HepG2 (cell line): ENCODE measurements around the gene PGPEP1. TPM values are rescaled to one million over a fixed set of nuclear protein-coding genes. Genes with fewer than 3 reads are reported as not detected.

ENCODE experiments used
- AKAP8 ChIP-seq: sonication (generic); formaldehyde crosslinking; IDR thresholded peaks from 2 replicates; pipeline ENCODE4 v1.5.1; 2020; ENCODE audit warnings: mild to moderate bottlenecking, missing genetic modification reagents
- ATF6 ChIP-seq: sonication (generic); formaldehyde crosslinking; conservative IDR thresholded peaks from 2 replicates; pipeline ENCODE4 v1.4.0; 2020; ENCODE audit warnings: missing genetic modification reagents
- DDIT3 ChIP-seq: sonication (generic); formaldehyde crosslinking; IDR thresholded peaks from 2 replicates; pipeline ENCODE4 v1.4.0; 2020; ENCODE audit warnings: mild to moderate bottlenecking, missing genetic modification reagents
- HMGXB3 ChIP-seq: sonication (generic); formaldehyde crosslinking; IDR thresholded peaks from 2 replicates; pipeline ENCODE4 v1.4.0; 2020; ENCODE audit warnings: missing genetic modification reagents, borderline replicate concordance
- MTF2 ChIP-seq: sonication (generic); formaldehyde crosslinking; IDR thresholded peaks from 2 replicates; pipeline ENCODE4 v1.5.0; 2020; ENCODE audit warnings: missing genetic modification reagents, borderline replicate concordance
- SMYD3 ChIP-seq: sonication (generic); formaldehyde crosslinking; IDR thresholded peaks from 2 replicates; pipeline ENCODE4 v1.8.1; 2023; ENCODE audit warnings: mild to moderate bottlenecking, missing genetic modification reagents
- USF2 ChIP-seq, 2 experiments: sonication (generic) in 1 of 2; formaldehyde crosslinking in 1 of 2; IDR thresholded peaks; 2 replicates each; pipeline versions ENCODE4 v1.5.1 to v1.6.1; 2011 to 2020; ENCODE audit warnings: borderline replicate concordance in 1 of 2, low read depth in 1 of 2, low read length in 1 of 2, mild to moderate bottlenecking in 1 of 2, missing genetic modification reagents in 1 of 2, moderate library complexity in 1 of 2
- ZFP91 ChIP-seq: sonication (generic); formaldehyde crosslinking; IDR thresholded peaks from 2 replicates; pipeline ENCODE4 v1.9.0; 2022; ENCODE audit warnings: missing genetic modification reagents, mild to moderate bottlenecking, borderline replicate concordance
- ZHX1 ChIP-seq: sonication (generic); formaldehyde crosslinking; IDR thresholded peaks from 2 replicates; pipeline ENCODE4 v1.8.1; 2022; ENCODE audit warnings: low read depth, mild to moderate bottlenecking, missing genetic modification reagents
- ZNF296 ChIP-seq: sonication (generic); formaldehyde crosslinking; conservative IDR thresholded peaks from 2 replicates; pipeline ENCODE4 v1.5.0; 2020; ENCODE audit warnings: mild to moderate bottlenecking, missing genetic modification reagents
- ZNF737 ChIP-seq: sonication (generic); formaldehyde crosslinking; IDR thresholded peaks from 2 replicates; pipeline ENCODE4 v1.5.0; 2020; ENCODE audit warnings: missing genetic modification reagents, mild to moderate bottlenecking, borderline replicate concordance
- polyA plus RNA-seq, 8 experiments: library from polyadenylated mRNA; depleted of rRNA in 3 of 8; stranded (reverse) in 7 of 8; unstranded in 1 of 8; fragments of >200 nt; fragmentation: Illumina TruSeq in 4 of 8; extraction: Trizol in 4 of 8; gene quantifications; 2 replicates each; pipeline versions ENCODE4 v1.2.1 to v1.2.3, GENCODE V29; 2011 to 2016; ENCODE audit warnings: low read depth in 4 of 8, missing spikeins in 1 of 8, mixed read lengths in 1 of 8; ENCODE audit not compliant: insufficient read depth in 1 of 8
- total RNA-seq, 5 experiments: library from RNA; depleted of rRNA; stranded (reverse); fragments of >200 nt; fragmentation: Illumina TruSeq; extraction: Trizol; gene quantifications; 2 replicates each; pipeline ENCODE4 v1.2.3, GENCODE V29; 2016; ENCODE audit warnings: low read depth in 1 of 5

Gene PGPEP1
- total and polyA plus RNA-seq, 2 of the 13 experiments (the other 11 are each of a cell fraction or from before 2014, with no cell fraction given): 53.1 to 56.6 TPM

- no peak for TF ChIP-seq HMGXB3 (CRISPR knock-in tag)
- peak; percentile 78; the same call in 1 of the 2 replicates for TF ChIP-seq ZHX1 (CRISPR knock-in tag)
- TF ChIP-seq ATF6 (CRISPR knock-in tag): no peak
- 0 out of 2 replicates have a peak, but pooled peaks have one; percentile 61 for TF ChIP-seq ZNF296 (CRISPR knock-in tag)
- TF ChIP-seq ZNF737 (CRISPR knock-in tag): peak; percentile 73; the same call in 1 of the 2 replicates
- TF ChIP-seq AKAP8 (CRISPR knock-in tag): peak; percentile 94
- no peak for TF ChIP-seq MTF2 (CRISPR knock-in tag)
- peak; percentile 93 for TF ChIP-seq ZFP91 (CRISPR knock-in tag)
- TF ChIP-seq USF2 (IDR thresholded peaks at IDR 0.05; ENCODE audit: low read depth, low read length): no peak
- no peak for TF ChIP-seq USF2 (CRISPR knock-in tag; IDR thresholded peaks at IDR 0.05; ENCODE audit: borderline replicate concordance)
- peak; percentile 73; the same call in 1 of the 2 replicates for TF ChIP-seq SMYD3
- TF ChIP-seq DDIT3 (CRISPR knock-in tag): no peak
These were observed 47.9 kb downstream of the PGPEP1 start (continued) for GRCh38 chr19:18388100-18388959.
